HG02798 (cell line): Measurements from ENCODE around the gene SCFD2.

ENCODE experiments used
- ATAC-seq: cut with Tn5 transposase; IDR thresholded peaks from one replicate; pipeline ENCODE4 v1.9.1; 2021; ENCODE audit warnings: mild to moderate bottlenecking; ENCODE audit not compliant: unreplicated experiment, poor library complexity

Gene SCFD2

GRCh38 chr4:52873861-52874343 lies 492.0 kb downstream of the SCFD2 start:
- ATAC-seq: no peak

GRCh38 chr4:52873191-52873590 lies 492.7 kb downstream of the SCFD2 start:
- ATAC-seq: no peak

DNA sequence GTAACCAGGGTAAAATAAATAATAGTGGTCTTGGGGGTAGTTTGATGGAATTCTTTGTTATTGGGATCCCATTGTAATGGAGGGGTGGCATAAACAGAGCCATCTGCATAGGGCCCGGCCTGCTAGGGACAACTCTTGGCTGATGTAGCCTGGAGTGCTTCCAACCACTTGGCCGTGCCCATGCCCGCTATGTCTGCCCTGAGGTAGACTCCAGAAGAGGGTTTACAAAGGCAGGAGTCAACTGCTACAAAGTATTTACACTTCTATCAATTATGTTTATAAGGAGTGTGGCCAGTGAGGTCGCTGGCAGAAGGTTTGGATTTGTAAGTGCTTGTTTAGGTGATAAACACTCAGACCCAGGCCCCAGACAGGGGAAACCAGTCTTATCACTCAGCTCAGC lies 495.6 kb downstream of the SCFD2 start:
- ATAC-seq: no peak

DNA sequence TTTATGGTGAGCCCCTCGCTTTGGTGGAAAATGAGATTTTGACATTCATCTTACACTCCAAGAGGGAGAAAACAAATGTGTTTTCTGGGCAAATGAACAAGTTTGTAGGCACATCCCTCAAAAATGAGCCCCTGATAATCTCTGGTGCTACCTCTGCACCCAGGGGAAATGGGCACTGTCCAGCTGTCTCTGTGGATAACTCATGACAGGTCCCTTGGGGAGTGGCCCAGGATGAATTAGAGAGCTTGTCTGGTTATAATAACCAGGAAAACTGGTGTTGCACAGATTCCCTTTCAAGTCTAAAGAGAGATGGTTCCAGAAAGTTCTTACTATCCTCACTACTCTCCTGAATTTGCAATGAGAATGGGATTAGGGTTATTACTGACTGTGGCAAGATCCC lies 496.2 kb downstream of the SCFD2 start:
- no peak for ATAC-seq

- ATAC-seq: no peak
Observed at GRCh38 chr4:52869196-52869595, 496.7 kb downstream of the SCFD2 start.

GRCh38 chr4:52868133-52868532 lies 497.7 kb downstream of the SCFD2 start:
- no peak for ATAC-seq

- ATAC-seq: no peak
Observed at GRCh38 chr4:52867163-52867562, 498.7 kb downstream of the SCFD2 start.

DNA sequence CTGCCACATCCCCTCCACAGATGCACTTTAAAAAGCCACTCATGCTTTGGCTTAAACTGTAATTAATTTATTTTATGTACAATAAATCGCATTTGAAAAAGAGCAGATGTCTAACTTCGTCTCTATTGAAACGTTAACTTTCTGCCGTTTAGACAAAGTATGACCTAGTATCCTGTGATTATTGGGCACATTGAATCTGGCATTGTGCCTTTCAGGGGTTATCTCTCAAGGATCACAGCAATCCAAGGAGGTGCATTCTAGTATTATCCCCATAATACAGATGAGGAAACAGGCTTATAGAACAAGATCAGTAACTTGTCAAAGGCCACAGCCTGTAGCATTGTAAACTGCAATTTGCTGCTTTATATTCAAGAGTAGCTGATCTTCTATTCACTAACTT lies 499.1 kb downstream of the SCFD2 start:
- no peak for ATAC-seq

DNA sequence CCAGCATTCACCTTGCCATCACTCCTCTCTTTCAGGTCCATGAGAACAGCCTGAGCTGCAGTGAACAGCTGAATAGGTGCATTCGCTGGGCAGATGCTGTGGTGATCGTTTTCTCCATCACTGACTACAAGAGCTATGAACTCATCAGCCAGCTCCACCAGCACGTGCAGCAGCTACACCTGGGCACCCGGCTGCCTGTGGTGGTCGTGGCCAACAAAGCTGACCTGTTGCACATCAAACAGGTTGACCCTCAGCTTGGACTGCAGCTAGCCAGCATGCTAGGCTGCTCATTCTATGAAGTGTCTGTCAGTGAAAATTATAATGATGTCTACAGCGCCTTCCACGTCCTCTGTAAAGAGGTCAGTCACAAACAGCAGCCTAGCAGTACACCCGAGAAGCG lies 500.6 kb downstream of the SCFD2 start:
- no peak for ATAC-seq

- no peak for ATAC-seq
Observed at GRCh38 chr4:52864793-52865192, 501.1 kb downstream of the SCFD2 start.

DNA sequence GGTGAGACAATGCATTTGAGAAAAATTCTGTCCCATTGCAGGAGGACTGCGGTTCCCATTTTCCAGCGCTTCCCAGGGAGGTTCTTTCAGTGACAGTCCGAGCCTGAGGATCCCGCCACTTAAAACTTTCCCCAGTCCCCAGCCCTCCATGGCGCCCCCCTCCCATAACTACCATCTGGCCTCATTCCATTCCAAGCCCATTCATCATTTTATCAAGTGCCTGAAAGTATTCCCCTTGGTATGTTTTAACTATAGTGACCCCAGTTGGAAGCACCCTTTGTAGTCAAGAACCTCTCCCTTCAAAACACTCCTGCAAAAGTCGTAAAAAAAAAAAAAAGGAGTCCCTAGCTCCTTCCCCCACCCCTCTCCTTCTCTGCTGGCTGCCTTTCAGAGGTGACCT lies 502.5 kb downstream of the SCFD2 start:
- no peak for ATAC-seq

DNA sequence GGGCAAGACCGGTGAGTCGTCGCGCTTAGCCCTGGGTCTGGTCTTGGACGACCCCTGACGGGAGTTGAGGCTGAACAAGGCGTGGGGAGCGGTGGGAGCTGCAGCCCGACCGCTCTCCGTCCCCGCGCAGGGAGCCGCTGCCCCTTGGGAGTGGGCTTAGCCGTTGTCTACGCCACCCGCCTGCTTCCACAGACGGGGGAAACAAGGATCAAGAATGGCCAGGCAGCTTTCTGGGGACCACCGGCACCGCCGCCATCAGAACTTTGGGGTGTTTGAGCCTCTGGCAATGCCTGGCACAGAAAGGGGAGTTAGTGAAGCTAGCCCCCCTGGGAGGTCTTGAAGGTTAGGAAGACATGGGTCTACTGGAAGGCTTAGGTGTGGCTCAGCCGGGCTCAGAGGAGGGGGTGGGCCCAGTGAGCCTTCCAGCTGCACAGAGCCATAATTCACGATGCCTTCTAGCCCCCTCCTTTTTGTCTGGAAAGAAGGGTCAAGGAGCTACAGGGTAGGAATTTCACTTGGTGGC lies 503.2 kb downstream of the SCFD2 start:
- ATAC-seq: no peak

- peak; percentile 99 for ATAC-seq
Observed at GRCh38 chr4:52861879-52862616, 503.8 kb downstream of the SCFD2 start, which contains the start of gene RASL11B. Gene RASL11B (plus strand): TSS chr4:52862317. CDS start chr4:52862508, 191 bp downstream.

- no peak for ATAC-seq
Observed at GRCh38 chr4:52861171-52861823, 504.6 kb downstream of the SCFD2 start.

DNA sequence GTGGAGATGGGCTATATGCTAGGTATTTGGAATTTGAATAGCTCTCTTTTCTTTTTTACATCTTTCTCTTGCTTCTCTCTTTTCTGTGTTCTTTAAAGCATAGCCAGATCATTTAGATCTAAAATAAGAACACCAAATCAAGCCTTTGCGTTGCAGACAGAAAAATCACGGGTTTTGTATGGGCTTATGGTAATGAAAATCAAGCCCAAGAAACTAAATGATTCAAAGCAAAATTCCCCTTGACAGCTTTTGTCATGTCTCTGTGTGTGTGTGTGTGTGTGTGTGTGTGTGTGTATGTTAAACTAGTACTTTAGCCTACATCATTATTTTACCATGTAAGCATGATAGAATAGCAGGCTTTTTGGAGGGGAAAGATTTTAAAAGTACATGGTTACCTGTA lies 505.5 kb downstream of the SCFD2 start:
- no peak for ATAC-seq

- no peak for ATAC-seq
Observed at GRCh38 chr4:52856801-52857200, 509.1 kb downstream of the SCFD2 start.

- ATAC-seq: no peak
Observed at GRCh38 chr4:52853351-52853750, 512.5 kb downstream of the SCFD2 start.

DNA sequence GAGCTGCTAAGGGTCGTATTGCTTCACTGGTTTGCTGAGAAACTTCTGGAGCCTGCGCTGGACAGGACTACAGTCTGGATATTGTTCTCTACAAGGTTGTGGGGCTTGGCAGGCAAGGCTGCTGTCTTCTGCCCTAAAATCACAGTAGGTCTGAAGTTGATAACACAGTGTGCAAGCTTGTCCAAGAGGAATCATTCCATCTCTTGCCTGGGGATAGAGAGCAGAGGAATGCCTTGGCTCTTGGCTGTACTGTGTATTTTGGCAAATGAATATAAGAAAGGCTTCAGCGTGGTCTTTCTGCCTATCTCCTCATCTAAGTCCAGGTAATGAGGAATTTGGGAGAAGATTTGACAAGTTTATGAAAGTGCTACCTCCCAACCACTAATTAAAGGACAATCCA lies 513.1 kb downstream of the SCFD2 start:
- no peak for ATAC-seq

- ATAC-seq: no peak
Observed at GRCh38 chr4:52852041-52852440, 513.8 kb downstream of the SCFD2 start.

GRCh38 chr4:52850406-52851124 lies 515.3 kb downstream of the SCFD2 start:
- no peak for ATAC-seq

GRCh38 chr4:52848254-52848653 lies 517.6 kb downstream of the SCFD2 start:
- ATAC-seq: no peak
